GM18520 (cell line): ENCODE measurements around the gene LAMA1.
"Not testable (repeated sequence)": the region's sequence is repeated elsewhere in the genome, so short reads cannot be mapped to it uniquely, and the experiment has no call there.

ENCODE experiments used
- ATAC-seq: cut with Tn5 transposase; IDR thresholded peaks from one replicate; pipeline ENCODE4 v1.9.1; 2021; ENCODE audit not compliant: unreplicated experiment

The LAMA1 gene

DNA sequence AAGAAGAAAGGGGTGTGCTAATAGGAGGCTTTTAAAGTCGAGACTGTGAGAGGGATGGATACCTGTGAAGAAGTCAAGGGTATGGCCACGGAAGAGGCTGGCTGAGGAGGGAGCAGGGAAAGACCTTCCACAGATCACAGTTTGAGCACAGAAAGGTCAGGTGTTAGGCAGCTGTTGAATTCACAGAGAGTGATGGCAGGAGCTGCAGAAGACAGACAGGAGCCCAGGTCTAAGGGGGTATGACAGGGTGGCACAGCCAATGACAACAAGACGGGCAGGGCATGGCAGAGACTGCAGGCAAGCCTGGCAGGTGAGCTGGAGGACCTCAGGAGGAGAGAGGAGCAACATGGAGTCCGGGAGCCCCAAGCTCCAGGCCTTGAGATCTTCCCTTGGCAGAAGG is 163.1 kb downstream of the LAMA1 start:
- ATAC-seq = no peak

DNA sequence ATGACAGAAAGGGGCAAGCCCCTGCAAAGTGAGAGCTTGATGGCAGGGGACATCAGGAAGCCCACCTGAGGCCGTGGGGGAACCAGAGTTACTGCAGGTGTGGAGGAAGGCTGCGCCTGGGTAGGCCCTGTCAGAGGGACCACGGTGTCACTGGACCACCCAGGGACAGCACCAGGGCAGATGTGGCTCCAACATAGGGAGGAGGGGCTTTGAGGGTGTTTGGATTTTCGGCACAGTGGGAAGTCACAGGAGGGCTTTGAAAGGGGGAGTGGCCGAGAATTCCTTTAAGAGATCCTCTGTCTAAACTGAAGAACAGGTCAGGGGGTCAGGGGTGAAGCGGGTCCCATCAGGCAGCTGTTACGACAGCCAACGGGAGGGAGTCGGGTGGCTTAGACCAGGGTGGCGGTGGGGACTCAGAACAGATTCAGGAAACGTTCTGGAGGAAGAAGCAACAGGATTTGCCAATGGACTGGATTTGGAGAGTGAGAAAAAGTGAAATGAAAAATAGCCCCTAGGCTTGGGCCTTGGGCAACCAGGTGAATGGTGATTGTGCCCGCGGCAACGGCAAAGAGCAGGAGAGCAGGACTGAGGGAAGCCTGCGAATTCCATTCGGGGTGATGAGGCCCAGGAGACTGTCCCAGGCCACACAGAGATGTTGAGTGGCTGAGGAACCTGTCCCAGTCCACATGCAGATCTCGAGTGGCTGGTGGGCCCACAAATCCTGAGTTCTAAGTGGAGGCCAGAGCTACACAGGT is 166.1 kb downstream of the LAMA1 start:
- ATAC-seq = no peak

- ATAC-seq = no peak
Measured at GRCh38 chr18:6950641-6951040, 167.0 kb downstream of the LAMA1 start.

DNA sequence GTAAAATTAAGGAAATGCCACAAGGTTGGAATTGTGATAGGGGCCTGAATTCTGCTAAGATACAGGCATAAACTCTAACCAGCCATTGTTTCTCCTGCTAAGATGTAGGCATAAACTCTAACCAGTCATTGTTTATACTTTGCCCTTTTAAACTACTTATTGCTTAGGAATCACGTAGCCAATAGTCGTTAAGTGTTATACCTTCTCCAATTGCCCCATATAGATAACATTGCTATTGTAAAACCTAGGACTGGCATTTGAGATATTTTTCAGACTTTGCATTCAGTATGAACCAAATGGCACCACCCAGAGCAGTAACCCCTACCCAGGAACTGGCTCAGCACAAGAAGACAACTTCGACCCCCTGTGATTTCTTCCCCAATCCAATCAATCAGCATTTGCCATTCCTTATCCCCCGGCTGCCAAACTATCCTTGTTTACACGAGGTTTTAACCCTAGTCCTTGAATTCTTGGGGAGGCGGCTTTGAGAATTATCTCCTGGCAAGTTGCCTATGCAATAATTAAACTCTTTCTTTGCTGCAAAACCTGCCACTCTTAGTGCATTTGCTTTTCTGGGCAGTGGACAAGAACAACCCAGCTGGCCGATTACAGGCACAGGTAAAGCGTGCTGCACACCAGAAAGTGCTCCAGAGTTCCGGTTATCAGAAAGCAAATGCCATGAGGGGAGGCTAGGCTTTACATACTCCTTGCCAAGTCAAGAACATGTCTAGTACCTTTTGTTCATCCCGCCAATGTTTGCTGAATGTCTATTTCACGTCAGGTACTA is 167.6 kb downstream of the LAMA1 start:
- no peak for ATAC-seq

DNA sequence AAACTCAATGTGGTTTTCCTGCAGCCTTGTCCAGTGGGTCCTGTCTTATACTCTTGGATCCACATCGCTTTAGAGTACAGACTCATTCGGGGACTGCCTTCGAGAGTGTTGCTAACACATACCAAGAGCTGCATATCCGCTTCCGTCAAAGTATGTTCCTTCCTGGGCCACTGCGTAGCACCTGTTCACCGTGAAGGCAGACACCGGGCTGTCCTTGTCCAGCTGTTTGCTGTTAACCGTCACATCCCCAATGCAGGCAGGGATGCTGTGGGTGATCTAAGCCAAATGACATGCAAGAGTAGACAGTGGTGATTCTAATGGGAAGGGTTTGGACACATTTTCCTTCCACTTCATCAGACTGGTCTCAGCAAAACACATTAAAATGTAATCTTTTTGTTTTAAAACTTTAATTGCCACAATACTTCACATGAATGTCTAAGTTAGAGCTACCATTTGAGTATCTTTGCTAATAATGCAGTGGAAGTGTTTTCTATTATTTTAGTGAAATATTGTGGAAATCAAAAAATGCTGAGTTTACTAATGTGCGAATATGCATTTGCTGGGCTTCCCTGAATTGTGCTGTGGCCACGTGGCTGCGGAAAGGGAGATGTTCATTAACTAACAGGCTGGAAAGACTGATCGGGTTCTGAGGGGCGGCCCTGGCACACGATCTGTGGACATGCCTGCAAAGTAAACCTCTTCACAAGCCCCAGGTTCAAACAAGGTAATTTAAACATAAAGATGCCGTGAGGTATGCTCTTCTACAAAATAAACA is 169.1 kb downstream of the LAMA1 start:
- no peak for ATAC-seq

DNA sequence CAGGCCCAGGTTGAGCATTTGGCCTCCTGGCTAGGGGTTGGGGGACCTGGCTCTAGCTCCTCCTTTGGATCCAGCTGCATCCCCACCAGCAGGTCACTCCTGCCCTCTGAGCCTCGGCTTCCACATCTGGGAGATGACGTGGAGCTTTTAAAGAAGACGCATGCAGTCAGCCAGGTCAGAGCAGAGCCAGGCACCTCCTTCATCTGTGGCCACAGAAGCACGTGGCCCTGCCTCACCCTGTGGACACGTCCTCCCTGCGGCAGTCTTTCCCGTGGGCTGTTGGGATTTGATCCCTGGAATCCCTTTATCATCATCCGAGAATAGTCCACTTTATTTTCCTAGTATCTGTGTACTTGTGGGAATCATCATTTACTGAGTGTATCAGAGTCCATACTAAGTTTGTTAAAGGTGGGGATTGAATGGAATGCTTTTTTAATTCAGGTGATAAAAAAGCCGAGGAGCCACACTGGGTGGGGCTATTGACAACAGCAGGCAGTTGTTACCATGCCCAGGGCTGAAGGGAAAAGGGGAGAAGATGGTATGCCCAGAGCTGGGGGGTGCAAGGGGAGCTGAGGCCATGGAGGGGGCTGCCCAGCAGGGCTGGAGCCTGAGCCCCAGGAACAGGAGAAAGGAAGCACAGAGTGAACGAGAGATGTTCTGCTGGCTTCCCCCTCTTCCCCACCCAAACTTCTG is 170.1 kb downstream of the LAMA1 start:
- ATAC-seq = no peak

DNA sequence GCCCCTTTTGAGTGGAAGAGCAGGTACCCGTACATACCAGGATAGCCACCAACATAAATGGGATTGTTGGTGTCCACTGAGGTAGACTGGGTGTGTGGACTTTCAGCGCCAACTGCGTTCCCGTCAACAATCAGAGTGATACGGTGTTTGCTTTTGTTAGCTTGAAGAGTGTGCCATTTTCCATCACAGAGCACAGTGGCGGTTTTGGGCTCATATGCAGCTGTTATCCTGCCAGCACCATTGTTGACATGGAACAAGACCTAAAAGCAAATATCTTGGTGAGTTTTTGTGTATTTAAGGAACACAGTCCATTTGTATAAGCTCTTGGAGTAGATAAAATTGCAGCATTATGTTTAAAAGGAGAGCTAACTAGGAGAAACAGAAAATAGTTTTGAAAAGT is 174.5 kb downstream of the LAMA1 start:
- ATAC-seq = no peak

DNA sequence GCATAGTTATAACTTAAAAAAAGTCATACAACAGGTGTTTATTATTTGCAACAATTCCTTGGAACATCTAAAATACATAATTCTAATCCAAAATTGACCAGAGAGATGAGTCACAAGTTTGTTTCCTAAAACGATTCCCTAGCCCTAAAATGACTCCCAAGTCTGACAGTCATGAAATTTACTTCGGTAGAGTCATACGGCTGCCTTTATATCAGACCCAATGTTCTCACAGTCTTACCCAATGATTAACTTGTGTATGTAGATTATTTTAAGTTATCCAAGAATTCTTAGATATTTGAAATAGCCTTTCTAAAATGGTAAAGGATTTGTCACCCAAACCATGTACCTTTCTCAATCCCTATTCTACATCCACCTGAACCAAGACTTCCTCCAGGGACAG is 174.9 kb downstream of the LAMA1 start:
- ATAC-seq = no peak

DNA sequence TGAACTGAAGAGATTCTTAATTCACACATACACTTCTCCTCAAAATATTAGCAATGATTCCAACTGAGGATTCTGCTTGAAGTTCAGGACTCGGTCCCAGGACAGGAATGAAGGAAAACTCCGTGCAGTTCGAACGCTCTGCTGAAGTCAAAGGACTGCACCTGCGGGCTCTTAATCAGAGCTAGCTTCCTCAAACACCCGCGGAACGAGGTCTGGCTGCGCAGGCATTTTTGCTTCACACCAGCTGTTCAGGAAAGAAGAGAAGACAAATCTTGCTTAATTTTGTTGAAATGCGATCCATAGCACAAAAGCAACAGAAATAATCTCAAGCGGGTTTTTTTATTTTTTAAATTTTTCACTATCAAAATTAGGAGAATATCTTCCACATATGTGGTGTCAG is 175.6 kb downstream of the LAMA1 start:
- ATAC-seq = no peak

DNA sequence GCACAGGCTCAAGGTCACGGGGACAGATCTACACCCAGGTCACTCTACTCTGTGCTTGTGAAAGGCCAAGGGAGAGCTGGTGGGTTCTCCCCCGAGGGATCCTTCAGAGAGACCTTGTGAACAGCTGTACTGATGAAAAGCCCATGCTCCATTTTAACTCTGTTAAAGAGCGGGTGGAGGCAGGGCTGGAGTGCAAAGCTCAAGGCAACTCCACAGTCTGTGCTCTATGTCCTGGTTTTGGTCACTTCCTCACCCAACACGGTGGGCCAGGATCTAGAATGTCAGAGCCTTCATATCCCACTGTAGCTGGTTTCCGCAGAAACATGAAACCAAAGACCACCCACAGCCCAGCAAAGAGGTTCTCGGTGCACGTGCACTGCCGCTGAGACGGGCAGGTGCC is 177.1 kb downstream of the LAMA1 start:
- no peak for ATAC-seq

DNA sequence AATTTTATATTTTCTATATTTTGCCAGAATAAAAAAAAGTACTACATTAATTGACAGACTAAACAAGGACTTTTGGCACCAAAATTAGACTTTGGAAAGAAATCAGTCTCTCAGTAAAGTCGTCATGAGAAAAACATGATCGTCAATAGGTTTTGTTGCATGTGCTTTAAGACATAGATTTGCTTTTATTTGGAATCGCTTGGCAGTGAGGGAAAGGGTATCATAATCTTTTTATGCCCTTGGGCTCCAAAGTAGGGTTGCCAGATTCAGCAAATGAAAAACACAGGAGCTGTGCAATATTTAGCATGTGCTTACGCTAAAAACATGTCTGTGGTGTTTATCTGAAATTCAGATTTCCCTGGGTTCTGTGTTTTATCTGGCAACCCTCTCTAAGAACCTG is 177.6 kb downstream of the LAMA1 start:
- ATAC-seq = no peak

DNA sequence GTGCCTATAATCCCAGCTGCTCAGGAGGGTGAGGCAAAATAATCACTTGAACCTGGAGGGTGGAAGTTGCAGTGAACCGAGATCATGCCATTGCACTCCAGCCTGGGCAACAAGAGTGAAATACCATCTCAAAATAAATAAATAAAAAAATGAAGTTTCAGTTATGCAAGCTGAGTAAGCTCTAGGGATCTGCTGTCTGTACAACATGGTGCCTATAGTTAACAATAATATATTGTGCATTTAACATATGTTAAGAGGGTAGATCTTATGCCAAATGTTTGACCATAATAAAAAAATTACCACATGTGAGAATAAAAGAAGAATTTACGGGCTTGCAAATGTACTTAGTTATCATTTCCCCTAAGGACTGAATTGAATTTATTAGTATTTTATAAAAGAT is 179.2 kb downstream of the LAMA1 start:
- not testable (repeated sequence) for ATAC-seq

GRCh38 chr18:6938003-6938402 is 179.6 kb downstream of the LAMA1 start:
- no peak for ATAC-seq

GRCh38 chr18:6934859-6935258 is 182.7 kb downstream of the LAMA1 start:
- no peak for ATAC-seq

DNA sequence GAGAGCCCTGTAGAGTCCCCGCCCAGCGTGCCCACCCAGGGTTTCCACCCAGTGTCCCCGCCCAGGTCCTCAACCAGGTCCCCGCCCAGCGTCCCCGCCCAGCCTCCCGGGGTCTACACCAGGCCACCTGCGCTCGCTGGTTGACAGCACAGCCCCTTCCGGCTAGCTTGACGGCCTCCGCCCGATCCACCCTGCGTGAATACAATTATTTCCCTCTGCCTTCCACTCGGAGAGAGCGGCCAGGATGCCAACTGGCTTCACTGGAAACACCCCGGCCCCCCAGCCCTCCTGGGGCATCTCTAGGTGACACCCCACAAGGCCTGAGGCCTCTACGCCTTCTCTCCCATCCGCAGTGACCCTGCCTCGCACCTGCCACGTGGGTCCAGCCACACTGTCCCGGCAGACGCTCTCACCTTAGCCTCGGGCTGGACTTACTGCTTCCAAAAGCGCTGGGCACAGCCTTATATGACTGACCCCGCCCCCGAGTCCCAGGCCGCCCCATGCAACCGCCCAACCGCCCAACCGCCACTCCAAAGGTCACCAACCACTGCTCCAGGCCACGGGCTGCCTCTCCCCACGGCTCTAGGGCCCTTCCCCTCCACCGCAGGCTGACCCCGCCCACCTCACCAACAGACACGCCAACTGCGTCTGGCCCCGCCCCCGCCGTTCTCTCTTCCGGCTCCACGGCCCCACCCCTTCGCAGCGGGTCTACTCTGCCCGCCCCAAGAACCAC is 188.1 kb downstream of the LAMA1 start:
- no peak for ATAC-seq

- ATAC-seq = no peak
Measured at GRCh38 chr18:6928359-6928758, 189.2 kb downstream of the LAMA1 start.

GRCh38 chr18:6927153-6927552 is 190.4 kb downstream of the LAMA1 start:
- no peak for ATAC-seq

- ATAC-seq = no peak
Measured at GRCh38 chr18:6923220-6923619, 194.4 kb downstream of the LAMA1 start.

GRCh38 chr18:6921571-6921970 is 196.0 kb downstream of the LAMA1 start:
- ATAC-seq = no peak

- no peak for ATAC-seq
Measured at GRCh38 chr18:6920099-6920955, 197.3 kb downstream of the LAMA1 start.
